Measurements from ENCODE around the gene COL23A1. TPM values are rescaled to one million over a fixed set of nuclear protein-coding genes. Genes with fewer than 3 reads are reported as not detected.

COL23A1 gene
- polyA plus RNA-seq, 5 donors = 4.8 to 9.4 (median 8.2) TPM

- DNase-seq = no peak
Observed at GRCh38 chr5:178557416-178557815, 32.8 kb downstream of the COL23A1 start.

DNA sequence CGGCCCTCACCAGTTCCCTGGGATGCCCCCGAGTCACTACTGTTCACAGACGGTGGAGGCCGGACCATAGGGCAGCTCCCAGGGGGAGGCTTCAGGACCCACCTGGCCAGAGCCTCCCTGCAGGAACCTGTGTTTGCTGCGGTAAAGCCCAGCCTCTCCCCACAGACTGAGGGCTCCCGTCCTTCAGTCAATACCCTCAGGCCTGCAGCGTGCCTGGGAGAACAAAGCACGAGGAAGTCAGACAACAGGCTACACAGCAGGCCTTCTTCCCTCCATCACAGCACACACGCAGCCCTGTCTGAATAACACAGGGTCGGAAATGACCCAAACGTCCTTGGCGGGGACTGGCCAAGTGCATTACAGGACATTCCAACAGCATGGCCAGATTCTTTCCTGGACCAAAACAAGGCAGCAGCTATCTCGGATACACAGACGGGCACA is 34.4 kb downstream of the COL23A1 start:
- no peak for DNase-seq

DNA sequence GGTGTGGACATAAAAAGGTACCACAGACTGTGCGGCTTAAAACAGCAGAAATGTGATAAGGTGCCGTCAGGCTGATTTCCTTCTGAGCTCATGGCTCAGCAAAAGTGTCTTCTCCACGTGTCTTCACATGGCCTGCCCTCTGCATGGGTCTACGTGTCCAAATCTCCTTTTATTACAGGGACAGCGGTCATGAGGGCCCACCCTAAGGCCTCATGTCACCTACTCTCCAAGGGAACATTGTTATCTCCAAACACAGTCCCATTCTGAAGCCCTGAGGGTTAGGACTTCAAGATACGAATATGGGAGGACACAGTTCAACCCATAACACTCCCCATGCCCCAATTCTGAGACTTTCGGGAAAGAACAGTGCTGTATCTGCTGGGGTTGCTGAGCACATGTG is 35.2 kb downstream of the COL23A1 start:
- DNase-seq = no peak

DNA sequence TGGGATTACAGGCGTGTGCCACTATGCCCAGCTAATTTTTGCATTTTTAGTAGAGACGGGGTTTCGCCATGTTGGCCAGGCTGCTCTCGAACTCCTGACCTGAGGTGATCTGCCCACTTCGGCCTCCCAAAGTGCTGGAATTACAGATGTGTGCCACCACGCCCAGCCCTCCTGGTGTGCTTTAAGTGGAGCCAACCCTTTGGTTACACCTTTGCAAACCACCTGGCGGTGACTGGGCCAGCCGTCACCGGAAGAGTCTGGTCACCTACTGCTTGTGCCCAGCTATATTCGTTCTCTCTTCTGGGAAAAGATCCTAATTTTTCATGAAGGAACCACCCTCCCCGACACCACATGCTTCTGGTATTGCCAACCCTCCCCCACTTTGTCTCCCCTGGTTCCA is 35.9 kb downstream of the COL23A1 start:
- no peak for DNase-seq

GRCh38 chr5:178553517-178553916 is 36.7 kb downstream of the COL23A1 start:
- no peak for DNase-seq

GRCh38 chr5:178551468-178551867 is 38.7 kb downstream of the COL23A1 start:
- no peak for DNase-seq

- no peak for DNase-seq
Observed at GRCh38 chr5:178551059-178551458, 39.1 kb downstream of the COL23A1 start.

DNA sequence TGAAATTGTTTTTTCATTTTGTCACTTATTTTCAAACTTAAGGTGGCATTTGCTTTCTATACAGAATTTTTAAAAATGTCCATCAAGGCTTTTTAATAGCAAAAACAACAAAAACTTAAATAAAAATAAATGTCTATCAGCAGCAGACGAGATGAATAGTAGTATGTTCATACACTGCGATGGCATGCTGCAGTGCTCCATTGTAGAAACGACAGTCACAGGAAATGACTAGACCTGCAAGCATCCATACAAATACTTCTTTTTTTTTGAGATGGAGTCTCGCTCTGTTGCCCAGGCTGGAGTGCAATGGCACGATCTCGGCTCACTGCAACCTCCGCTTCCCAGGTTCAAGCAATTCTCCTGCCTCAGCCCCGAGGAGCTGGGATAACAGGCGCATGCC is 41.4 kb downstream of the COL23A1 start:
- no peak for DNase-seq

GRCh38 chr5:178547753-178548415 is 42.3 kb downstream of the COL23A1 start:
- no peak for DNase-seq

- DNase-seq = no peak
Observed at GRCh38 chr5:178547052-178547666, 43.0 kb downstream of the COL23A1 start.

GRCh38 chr5:178546675-178547033 is 43.5 kb downstream of the COL23A1 start:
- DNase-seq = no peak

DNA sequence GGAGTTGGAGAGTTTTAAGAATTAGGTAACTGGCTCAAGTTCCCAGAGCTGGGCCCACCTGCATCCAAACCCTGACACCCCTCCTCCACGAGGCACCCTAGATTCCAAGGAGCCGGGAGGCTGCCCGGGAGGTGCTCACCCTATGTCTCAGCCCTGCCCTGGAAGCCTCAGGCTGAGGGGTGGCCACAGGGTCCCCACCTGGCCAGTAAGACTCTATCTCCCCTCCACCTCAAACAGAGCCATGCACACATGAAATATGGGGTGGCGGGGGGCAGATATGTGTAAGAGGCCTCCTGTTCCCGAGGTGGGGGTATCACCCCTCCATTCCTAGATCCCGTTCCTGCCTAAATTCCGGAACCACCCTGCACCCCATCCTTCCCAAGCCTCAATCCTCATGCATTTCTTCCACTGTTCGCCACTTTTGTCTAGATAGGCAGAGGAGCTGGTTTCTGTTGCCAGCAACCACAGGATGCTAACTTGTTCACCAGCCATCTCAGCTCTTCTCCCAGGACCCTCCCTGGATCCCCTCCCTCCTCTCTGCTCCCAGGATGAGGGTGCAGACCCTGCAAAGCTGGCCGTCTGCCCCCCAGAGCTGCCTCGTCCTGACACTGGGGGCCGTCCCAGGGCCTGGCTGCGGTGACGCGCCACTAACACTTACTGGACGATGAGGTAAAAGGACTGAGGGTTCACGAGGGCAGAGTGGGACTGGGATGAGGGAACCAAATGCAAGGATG is 44.1 kb downstream of the COL23A1 start:
- DNase-seq = no peak

DNA sequence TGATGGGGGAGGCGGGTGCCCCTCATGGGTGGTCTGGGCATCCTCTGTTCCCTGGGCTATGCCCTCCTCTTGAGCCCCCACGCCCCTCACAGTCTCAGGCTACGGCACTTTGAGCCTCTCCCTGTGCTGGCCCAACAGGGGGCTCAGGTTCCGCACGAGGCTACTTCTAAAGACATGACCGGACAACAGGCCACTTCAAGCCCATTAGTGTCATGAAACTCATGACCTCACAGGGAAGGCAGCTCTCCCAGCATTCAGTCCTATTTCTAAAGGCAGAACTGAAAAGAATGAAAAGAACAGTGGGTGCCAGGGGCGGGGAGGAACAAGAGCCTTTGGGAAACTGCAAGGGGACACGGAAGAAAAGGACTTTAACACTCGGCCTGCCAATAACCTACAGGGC is 45.0 kb downstream of the COL23A1 start:
- DNase-seq = no peak

DNA sequence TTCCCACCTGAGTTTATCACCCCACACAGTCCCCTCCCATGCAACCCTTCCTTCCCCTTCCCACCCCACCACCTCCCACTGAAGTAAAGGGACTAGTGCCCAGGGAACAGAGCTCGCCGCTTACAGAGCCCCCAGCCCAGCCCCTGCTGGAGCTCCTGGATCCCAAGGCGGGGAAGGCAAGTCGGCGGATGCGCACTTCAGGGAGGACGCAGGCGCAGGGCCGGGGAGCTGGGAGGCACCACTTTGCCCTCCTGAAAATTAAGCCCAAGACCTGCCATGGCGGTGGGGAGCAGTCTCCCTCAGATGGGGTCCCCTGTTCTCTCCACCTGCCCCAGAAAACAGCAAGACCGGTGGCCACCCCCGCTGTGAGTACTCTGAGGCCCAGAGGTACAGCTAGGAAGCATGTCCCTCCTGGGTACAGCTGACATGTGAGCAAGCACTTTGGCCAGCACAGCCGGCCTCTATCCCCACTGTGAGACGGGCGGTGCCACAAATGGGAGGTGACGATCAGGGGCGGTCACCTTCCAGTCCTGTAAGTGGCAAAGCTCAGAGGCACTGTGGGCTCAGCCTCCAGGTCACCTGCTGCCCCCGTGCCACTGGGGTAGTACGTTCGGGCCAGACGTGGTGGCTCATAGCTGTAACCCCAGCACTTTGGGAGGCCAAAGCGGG is 45.9 kb downstream of the COL23A1 start:
- DNase-seq = no peak

DNA sequence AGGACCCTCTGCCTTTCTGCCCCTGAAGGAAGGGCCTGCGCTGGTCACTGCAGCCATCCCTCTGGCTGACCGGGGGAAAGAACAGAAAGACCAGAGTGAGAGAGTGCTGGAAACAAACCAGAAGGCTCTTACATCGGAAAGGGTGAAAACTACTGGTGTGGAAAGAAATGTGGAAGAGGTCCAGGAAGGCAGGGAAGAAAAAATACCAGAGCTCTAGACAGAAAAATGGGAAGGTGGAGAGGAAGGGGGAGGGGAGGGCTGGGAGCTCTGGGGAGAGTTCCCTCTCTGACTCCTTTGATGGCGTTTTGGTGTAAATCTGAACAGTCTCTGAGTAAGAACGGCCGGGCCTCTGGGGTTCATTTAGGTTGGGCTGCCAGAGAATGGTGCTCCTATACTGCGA is 47.7 kb downstream of the COL23A1 start:
- DNase-seq = no peak

DNA sequence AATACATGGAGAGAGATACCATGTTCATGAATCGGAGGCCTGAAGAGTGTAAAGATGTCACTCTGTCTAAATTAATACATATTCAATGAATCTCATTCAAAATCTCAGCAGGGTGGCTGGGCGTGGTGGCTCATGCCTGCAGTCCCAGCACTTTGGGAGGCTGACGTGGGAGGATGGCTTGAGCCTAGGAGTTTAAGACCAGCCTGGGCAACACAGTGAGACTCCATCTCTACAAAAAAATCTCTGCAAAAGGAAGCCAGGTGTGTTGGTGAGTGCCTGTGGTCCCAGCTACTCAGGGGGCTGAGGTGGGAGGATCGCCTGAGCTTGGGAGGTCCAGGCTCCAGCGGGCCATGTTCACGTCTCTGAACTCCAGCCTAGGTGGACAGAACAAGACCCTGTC is 49.7 kb downstream of the COL23A1 start:
- DNase-seq = no peak

DNA sequence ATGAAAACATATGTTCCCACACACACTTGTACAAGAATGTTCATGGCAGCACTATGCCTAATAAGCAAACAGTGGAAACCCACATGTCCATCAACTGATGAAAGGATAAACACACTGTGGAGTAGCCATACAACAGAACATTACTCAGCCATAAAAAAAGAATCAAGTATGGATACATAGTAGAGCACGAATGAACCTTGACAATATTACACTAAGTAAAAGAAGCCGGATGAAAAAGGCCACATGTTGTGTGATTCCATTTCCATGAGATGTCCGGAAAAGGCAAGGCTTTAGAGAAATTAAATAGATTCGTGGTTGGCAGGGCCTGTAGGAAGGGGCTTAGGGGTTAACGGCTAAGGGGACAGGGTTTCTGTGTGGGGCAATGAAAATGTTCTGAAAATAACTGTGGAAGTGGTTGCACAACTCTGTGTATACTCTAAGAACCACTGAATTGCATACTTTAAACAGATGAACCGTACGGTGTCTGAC is 51.4 kb downstream of the COL23A1 start:
- DNase-seq = no peak

GRCh38 chr5:178537467-178538371 is 52.5 kb downstream of the COL23A1 start:
- no peak for DNase-seq

DNA sequence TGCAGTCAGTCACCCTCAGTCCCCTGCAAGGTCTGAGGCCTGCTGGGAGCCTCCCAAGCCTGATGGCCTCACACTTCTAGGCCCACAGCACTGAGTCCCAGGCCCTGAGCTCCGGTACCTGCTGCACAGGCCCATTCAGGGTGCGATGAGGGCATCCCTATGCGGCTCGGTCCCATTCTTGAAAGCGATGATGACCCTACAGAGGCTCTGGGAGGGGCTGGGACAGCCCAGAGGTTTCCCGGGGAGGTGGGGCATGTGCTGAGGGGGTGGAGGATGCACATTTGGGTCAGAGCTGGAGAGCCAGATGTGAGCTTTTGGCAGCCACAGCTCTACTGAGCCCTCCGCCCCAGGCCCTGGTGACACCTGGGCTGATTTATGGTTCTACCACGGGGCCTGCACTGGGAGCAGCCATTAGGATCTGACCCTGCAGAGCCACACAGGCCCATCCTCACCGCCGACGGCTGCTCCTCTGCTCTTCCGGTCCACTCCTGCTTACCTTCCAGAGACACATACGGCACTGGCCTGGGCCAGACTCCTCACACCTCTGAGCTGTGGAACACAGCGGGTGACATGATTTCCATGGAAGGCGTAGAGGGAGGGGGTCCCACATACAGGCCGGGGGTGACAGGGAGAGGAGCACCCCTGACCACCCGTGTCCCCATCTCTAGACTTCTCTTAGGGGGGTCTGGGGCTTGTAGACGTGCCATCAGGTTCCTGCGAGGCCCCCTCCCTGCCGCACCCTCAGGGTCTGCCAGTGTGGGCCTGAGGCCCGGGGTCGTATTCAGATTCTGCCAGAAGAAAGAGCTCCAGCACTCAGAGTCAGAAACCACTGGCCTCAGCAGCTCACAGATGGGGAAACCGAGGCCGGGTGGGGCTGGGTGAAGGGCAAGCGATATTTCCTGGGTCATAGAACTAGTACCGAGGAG is 53.4 kb downstream of the COL23A1 start:
- DNase-seq = no peak
